ENCODE results near the gene TJP2. TPM values are rescaled to one million over a fixed set of nuclear protein-coding genes. Genes with fewer than 3 reads are reported as not detected.

Gene TJP2
- total RNA-seq, 1 experiment from 2014 or later, result 6.5 TPM

DNA sequence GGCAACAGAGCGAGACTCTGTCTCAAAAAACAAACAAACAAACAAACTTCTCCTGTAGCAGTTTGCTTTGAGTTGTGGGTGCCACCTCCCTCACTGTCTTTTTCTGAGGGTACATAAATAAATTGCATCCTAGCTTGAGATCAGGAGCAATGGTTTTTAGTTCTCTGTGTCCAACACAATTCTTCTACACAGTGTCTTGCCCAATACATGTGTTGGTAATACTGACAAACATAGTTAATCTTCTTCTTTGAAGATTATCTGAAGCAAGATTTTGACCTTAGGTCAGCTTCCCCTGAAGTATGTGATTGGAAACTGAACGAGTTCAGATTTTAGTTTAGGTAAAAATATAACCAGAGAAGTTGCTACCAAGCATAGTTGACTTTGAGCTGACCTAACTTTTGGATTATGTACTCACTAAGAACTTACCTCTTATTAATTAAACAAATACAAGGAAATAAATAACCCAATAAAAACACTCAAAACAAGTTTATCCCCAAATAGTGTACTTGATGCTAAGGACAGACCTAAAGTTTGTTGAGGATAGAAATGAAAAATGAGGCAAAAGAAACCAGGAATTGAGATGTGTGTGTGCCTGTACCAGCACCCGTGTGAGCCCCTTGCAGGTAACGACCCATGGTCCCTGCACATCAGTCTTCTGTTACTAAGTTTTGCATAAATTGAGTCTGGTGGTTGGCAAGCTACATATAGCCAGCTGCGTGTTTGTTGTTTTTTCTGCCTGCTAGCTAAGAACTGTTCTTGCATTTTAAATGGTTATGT lies 16.2 kb downstream of the TJP2 start:
- DNase-seq (ENCODE audit: extremely low read depth, low read depth), result no peak

- no peak for DNase-seq (ENCODE audit: extremely low read depth, low read depth)
Observed at GRCh38 chr9:69190863-69191181, 16.7 kb downstream of the TJP2 start.

- no peak for DNase-seq (ENCODE audit: extremely low read depth, low read depth)
Observed at GRCh38 chr9:69191231-69191630, 17.2 kb downstream of the TJP2 start.

- no peak for DNase-seq (ENCODE audit: extremely low read depth, low read depth)
Observed at GRCh38 chr9:69192214-69192613, 18.1 kb downstream of the TJP2 start.

- DNase-seq (ENCODE audit: extremely low read depth, low read depth), result no peak
Observed at GRCh38 chr9:69193685-69194032, 19.6 kb downstream of the TJP2 start.

DNA sequence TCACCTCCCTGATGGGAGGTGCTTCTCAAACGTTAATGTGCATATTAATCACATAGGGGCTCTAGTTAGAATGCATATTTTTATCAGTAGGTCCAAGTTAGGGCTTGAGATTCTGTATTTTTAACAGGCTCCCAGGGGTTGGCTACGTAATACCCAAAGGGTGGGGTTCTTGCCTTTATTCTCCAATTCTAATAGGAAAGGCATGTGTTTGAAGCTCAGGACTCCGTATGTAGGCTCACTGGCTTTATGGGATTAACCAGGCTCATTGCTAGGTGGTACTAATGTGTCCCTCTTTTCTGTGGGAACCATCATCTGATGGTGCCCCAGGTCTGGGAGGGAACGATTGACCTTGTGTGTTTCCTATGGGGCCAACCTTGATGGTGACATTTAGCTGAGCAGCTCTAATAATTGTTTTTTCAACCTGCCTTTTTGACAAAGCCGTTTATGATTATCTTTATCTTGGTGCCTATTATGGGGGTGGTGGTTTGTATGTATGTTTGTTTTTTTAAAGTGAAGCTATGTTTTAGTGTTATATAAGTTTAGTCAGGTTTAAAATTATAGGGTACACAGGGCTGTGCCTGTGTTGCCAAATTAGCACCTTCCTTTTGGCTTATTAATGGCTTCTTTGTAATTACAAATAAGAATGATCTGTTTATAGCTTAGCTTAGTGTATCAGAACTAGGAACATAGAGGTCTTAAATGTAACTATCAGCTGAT lies 20.8 kb downstream of the TJP2 start:
- no peak for DNase-seq (ENCODE audit: extremely low read depth, low read depth)

DNA sequence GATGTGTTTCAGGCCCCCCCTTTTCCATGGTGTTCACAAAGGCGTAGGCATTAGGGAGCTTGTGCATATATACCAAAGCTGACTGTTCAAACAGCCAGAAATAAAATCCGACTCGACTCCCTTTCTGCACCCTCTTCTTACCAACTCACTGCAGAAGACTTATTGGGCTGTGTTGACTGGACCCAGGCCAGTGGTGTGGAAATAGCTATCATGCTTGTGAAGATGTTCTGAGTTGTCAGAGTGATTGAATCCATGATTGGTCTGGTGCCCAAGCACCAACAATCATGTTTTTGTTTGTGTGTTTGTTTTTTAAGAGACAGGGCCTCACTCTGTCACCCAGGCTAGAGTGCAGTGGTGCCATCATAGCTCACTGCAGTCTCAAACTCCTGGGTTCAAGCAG lies 21.6 kb downstream of the TJP2 start:
- DNase-seq (ENCODE audit: extremely low read depth, low read depth), result no peak

DNA sequence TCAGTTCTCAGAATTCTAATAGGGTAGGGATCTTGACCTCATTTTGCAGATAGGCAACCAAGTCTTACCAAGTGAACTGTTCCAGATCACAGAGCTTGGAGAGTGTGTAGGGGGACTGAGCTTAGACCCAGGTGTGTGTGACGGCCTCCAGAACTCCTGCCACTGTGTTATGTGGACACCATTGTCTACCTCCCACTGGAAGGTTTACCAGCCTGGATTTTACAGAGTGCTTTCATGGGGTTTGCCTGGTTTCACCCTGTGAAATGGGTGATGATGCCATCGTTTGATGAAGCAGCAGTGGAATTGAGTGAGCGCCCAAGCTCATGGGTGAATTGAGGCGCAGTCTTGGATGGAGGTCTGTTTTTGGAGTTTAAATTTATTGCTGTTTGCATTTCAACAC lies 23.6 kb downstream of the TJP2 start:
- no peak for DNase-seq (ENCODE audit: extremely low read depth, low read depth)

DNA sequence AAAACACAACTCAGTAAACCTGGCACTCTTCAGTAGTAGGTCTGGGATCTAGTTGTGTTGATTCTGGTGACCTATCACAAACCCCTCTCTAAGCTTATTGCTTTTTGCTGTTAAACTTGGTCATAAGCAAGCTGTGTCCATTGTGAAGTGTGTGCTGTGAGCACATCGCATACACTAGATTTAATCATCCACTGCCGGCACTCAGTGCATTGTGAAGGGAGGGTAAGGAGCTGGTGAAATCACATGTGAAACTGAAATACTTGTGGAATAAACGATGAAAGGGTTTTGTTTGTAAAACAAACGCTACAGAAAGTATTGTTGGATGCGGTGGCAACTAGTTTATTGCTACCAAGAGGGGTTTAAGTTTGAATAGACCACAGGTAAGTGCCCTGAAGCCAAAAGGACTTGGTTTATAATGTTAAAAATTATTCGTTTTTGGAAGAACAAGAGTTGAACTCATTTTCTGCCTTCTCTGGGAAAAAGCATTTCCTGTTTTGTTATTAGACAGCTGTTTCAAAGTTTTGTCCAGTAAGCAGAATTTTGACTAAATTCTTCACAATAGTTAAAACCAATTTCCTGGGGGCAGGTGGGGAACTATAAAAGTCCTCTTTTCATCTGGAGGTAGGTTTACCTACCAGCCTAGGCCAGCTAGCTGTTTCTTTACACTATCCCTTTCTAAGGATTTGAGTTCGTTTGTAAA lies 24.6 kb downstream of the TJP2 start:
- no peak for DNase-seq (ENCODE audit: extremely low read depth, low read depth)

GRCh38 chr9:69199769-69200470 lies 25.8 kb downstream of the TJP2 start:
- DNase-seq (ENCODE audit: extremely low read depth, low read depth), result no peak

- no peak for DNase-seq (ENCODE audit: extremely low read depth, low read depth)
Observed at GRCh38 chr9:69202556-69202955, 28.5 kb downstream of the TJP2 start.

GRCh38 chr9:69204326-69204725 lies 30.2 kb downstream of the TJP2 start:
- DNase-seq (ENCODE audit: extremely low read depth, low read depth), result no peak

GRCh38 chr9:69204849-69205248 lies 30.8 kb downstream of the TJP2 start:
- no peak for DNase-seq (ENCODE audit: extremely low read depth, low read depth)

DNA sequence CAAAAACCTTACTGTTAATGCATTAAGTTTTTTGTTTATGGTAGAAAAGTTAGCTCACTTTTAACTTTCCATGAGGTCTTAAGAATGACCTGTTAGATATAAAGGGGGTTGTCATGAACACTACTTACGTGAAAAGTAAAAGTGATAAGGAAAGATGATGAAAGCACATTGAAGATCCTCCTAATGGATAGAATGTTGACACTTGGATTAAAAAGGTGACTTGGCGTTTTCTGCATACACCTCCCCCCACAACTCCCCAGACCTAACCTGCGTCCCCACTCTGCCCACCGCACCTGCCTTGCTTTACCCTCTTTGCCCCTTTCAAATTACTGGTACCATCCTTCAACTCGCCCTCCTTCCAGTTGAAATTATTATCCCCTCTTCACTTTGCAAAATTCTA lies 32.0 kb downstream of the TJP2 start:
- no peak for DNase-seq (ENCODE audit: extremely low read depth, low read depth)

DNA sequence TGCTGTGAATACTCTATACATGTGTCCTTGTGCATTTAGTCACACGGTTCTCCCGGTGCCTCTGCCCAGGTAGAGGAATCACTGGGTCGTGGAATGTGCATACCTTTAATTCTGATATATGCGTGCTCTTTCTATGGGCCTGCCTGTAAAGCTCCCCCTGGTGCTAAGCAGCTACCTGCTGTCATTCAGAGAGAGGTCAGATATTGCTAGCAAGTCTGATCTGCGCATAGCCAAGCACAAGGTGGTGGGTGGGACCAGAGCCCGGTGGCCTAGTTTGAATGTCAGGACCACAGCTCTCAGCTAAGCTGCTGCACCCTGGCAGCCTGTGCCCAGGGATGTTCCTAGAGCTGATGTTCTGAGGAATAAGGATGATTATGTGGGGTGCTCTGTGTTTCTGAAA lies 33.4 kb downstream of the TJP2 start:
- no peak for DNase-seq (ENCODE audit: extremely low read depth, low read depth)

DNA sequence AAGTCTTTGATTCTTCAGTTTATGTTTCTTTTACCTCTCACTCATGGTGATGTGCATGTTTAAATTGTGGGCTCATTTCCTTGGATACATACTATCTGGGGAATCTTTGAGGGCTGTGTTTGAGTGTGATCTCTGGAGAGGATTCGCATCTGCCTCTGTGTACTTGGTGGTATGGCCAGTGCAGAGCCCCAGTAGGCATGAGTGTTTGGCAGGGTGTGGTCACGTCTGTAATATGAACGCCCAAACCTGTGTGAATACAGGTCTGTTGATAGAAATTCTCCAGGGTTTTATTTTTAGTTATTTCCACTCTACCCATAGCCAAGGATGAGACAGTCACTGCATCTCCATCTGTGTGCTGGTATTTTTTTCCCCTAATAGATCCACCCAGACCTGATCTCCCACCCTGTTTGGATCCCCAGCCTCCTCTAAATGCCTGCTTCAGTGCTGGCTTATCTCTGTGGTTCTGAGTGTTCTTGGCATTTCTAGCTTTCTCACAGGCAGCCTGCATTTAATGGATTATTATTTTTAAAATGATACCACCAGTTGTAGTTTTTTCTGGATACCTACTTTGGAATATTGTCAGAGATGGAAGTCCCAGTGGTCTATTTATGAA lies 37.5 kb downstream of the TJP2 start:
- no peak for DNase-seq (ENCODE audit: extremely low read depth, low read depth)

- no peak for DNase-seq (ENCODE audit: extremely low read depth, low read depth)
Observed at GRCh38 chr9:69213647-69214046, 39.6 kb downstream of the TJP2 start.

DNA sequence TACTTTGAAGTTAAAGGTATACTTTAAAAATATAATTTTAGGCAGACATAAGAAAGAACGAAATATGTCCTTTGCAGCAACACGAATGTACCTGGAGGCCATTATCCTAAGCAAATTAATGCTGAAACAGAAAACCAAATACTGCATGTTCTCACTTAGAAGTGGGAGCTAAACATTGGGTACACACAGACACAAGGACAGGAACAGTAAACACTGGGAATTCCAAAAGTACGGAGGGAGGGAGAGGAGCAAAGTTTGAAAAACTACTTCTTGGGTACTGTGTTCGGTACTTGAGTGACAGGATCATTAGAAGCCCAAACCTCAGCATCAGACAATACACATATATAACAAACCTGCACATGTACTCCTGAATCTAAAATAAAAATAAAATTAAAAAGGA lies 40.9 kb downstream of the TJP2 start:
- no peak for DNase-seq (ENCODE audit: extremely low read depth, low read depth)

DNA sequence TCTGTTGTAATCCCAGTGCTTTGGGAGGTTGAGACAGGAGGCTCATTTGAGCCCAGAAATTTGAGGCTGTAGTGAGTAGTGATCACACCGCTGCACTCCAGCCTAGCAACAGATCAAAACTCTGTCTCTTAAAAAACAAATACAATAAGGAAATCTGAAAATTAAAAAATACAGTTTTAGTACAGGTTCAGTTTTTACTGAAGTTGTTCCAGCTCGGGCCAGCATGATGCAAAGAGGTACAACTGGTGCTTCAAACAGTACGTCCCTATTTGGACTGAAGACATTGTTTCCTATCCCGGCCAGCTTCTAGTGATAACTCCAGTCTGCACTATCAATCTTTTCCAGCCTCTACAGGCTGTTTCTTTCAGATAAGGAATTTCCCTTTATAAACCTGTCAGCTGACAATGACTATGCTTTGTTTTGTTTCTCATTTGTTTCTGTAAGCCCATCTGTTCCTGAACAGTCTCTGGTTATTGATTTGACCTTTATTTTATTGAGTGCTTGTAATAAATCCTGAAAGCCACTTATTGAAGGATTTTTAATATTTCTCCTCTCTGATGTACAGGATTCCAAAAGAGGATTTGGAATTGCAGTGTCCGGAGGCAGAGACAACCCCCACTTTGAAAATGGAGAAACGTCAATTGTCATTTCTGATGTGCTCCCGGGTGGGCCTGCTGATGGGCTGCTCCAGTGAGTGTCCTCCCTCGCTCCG lies 41.9 kb downstream of the TJP2 start:
- DNase-seq (ENCODE audit: extremely low read depth, low read depth), result no peak

- DNase-seq (ENCODE audit: extremely low read depth, low read depth), result no peak
Observed at GRCh38 chr9:69218166-69218565, 44.1 kb downstream of the TJP2 start.

Measured in NCI-H460 (cell line).